GM18868 (cell line): ENCODE results near the gene CD8A.
"Not testable (repeated sequence)": the region's sequence is repeated elsewhere in the genome, so short reads cannot be mapped to it uniquely, and the experiment has no call there.

Source experiments
- ATAC-seq: cut with Tn5 transposase; IDR thresholded peaks from one replicate; pipeline ENCODE4 v1.9.1; 2021; ENCODE audit warnings: mild to moderate bottlenecking, moderate library complexity; ENCODE audit not compliant: unreplicated experiment

The CD8A gene

DNA sequence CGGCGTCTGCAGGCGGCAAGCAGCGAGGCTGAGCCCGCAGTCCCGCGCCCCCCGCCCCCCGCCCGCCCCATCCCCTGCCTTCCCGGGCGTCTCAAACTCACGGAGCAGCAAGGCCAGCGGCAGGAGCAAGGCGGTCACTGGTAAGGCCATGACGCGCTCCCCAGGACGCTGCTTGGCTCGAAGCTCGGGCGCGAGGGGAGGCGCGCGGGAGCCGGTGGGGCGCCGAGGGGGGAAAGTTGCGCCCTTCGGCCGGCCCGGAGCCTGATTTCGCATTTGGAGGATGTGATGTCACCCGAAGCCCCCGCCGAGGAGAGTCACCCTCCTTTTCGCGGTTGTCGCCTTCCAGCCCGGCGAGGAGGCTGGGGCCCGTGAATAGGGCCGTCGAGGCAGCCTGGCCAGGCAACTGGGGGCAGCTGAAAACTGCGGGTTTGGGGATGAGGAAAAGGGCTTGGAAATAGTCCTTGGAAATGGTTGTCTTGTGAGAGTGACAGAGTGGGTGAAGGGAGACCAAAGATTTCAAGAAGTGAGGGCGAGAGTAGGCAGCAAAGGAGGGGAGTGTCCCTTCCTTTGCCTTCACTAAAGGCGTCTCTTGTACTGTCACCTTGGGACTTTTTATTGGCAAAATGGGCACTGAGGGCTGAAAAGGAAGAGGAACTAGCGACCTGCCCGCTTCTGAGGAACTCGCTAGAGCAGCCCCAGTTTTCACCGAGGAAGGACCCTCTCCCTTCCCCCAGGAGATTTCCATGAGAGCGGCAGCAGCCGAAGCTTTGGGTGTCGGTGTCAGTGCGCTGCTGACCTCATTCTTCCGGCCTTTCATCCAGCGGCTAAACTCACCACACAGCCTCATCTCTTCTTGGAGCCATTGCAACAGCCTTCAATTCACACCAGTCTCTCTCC is at the start of gene CD8A:
CD8A (minus strand) TSS at position 238 of the 897 bp plus-strand sequence; CDS start at position 150, 88 bp downstream.
- ATAC-seq: no peak

DNA sequence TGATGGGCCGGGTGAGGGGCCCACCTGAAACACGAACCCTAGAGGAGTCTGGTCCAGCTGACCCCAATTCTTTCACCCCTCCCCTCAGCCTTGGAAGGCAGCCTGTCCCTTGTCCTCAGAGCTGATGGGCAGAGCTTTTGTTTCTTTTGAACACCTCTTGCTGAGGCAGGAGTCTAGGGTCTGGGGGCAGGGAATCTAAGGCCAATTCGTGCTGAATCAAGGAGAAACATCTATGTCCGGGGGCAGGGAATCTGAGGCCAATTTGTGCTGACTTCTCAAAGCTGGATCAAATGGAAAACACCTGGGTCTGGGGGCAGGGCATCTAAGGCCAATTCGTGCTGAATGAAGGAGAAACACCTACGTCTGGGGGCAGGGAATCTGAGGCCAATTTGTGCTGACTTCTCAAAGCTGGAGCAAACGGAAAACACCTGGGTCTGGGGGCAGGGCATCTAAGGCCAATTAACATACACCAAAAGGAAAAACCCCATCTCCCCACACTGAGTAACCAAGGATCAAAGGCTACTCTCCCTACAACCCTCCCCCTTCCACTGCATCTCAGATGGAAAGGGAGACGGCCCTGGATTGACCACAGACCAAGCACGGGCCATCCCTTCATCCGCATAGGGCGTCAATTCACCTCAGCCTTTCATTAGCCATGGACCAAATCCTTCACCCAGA is 49.3 kb upstream of the CD8A start:
- not testable (repeated sequence) for ATAC-seq

DNA sequence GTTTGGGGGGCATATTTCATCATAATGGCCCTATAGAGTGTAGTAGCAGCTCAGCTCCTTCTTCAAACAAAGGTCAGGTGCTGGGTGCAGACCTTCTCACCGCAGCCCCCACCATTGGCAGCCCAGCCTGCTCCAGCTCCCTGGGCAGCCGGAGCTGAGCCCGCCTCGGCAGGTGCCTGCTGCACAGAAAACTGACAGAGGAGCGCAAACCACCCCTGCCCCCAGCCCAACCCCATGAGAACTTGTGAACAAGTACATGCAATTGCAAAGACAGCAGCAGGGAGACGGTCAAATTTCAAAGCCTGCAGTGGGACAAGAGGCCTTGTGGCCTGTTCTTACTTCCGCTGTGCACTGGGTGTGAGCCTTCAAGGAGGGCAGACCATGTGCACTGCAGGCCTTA is 48.7 kb upstream of the CD8A start:
- ATAC-seq: not testable (repeated sequence)

DNA sequence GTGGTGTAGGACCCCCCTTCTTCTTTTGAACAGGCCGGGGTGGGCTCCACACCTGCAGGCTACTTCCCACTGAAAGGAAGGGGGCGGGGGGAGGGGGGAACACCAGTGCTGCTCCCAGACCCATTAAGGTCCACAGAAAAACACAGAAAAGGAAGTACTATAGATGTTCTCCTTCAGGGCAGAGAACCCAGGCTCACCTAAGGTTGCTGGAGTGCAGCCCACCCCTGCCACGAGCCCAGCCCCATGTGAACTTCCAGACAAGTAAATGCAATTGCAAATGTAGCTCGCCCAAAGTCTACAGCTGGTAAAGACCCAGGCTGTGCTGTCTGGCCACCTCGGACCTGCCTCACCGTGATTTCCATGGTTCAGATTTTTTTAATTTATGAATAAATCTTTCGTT is 47.0 kb upstream of the CD8A start:
- ATAC-seq: not testable (repeated sequence)

DNA sequence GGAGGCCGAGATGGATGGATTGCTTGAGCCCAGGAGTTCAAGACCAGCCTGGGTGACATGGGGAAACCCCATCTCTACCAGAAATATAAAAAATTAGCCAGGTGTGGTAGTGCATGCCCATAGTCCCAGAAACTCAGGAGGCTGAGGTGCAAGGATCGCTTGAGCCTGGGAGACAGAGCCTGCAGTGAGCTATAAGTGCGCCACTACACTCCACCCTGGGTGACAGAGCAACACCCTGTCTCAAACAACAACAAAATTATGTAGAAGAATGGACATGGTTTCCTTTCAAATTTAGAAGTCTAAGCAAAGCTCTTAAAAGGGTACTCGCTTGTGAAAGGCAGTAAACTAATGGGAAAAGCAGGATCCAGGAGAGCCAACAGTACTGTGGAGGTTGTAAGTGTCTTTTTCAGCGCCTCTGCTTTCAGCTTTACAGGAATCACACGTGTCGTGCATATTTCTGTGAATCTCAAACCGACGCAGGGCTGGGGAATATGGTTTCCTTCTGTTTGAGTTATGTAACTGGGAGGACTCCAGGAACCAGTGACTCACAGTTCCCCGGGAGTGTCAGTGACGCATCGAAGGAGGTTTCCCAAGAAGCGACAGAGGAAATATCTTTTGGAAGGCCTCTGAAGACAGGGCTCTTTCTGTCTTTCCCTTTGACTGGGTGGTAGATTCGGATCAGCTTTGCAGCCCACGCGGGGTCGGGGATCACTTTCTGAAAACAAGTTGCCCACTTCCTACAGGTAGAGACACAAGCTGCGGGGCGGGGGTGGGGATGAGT is 46.4 kb upstream of the CD8A start:
- not testable (repeated sequence) for ATAC-seq

DNA sequence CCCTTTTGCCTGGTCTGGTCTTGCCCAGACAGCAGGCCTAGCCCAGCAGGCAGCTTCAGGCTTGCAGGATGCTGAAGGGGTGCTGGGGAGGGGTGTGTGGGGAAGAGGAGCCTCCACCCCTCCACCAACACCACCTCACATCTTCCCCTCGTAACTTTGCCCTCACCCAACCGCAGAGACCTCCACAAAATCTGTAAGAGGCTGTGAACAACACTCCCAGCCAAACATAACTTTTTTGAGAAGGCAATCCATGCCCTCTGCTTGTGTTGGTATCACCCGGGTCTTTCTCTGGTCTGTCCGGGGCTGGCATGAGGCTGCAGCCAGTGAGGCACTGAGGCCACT is 44.8 kb upstream of the CD8A start:
- ATAC-seq: not testable (repeated sequence)

DNA sequence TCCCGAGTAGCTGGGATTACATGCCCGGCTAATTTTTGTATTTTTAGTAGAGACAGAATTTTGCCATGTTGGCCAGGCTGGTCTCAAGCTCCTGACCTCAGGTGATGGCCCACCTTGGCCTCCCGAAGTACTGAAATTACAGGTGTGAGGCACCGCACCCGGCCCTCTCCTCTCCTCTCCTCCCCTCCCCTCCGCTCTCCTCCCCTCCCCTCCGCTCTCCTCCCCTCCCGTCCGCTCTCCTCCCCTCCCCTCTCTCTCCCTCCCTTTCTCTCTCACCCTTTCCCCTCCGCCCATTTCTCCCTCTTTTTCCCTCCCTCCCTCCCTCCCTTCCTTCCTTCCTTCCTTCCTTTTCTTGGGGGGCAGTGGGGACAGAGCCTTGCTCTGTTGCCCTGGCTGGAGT is 42.6 kb upstream of the CD8A start:
- ATAC-seq: no peak

DNA sequence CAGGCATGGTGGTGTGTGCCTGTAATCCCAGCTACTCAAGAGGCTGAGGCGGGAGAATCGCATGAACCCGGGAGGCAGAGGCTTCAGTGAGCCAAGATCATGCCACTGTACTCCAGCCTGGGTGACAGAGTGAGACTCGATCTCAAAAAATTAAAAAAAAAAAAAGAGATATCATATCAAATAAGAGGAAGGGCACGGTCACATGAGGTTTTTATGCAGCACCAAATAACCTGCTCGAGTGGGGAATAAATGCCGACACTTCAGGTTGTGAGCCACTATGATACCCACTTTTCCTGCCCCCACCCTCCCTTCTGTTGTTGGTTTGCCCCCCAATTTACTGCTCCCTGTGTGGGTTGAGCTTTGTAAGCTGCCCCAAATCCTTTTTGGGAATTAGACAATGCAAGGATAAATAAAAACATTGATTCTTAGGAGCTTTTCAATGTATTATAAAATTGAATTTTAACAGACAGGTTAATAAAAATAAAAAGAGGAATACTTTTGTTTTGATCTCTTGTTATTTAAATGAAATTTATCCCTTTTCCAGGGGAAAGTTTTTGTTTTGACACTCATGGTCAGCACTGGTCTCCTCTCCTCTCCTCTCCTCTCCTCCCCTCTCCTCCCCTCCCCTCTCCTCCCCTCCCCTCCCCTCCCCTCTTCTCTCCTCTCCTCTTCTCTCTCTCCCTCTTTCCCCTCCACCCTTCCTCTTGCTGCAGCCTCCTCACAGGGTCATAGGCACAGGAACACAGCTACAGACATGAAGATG is 41.8 kb upstream of the CD8A start:
- no peak for ATAC-seq

DNA sequence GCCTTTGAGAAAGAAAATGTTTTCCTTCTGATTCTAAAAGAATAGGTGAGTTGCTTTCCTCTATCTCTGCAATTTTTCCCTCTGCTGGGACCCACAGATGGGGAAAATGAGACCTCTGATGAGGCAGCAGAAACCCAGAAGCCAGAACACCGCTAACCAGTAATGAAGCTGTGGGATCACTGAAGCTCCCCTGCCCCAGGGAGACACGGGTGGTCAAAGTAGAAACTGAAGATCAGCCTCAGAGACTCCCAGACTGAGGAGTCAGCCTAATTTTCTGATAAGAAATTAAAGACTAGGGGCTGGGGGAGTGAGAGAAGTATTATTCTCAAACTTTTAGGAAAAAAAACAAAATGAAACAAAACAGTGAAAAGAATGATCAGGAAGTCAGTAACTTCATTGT is 40.8 kb upstream of the CD8A start:
- no peak for ATAC-seq

DNA sequence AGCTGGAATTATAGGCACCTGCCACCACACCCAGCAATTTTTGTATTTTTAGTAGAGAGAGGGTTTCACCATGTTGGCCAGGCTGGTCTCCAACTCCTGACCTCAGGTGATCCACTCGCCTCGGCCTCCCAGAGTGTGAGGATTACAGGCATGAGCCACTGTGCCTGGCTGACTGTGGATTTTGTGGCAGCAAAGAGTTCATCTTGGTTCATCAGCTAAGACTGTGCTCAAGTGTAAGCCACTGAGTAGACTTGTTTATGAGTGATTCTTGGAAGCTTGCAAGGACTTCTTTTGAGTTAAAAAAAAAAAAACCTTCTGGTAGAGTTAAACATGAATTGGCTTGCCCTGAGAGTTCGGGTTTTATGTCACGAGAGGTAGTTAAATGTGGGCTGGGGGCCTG is 36.2 kb upstream of the CD8A start:
- no peak for ATAC-seq

DNA sequence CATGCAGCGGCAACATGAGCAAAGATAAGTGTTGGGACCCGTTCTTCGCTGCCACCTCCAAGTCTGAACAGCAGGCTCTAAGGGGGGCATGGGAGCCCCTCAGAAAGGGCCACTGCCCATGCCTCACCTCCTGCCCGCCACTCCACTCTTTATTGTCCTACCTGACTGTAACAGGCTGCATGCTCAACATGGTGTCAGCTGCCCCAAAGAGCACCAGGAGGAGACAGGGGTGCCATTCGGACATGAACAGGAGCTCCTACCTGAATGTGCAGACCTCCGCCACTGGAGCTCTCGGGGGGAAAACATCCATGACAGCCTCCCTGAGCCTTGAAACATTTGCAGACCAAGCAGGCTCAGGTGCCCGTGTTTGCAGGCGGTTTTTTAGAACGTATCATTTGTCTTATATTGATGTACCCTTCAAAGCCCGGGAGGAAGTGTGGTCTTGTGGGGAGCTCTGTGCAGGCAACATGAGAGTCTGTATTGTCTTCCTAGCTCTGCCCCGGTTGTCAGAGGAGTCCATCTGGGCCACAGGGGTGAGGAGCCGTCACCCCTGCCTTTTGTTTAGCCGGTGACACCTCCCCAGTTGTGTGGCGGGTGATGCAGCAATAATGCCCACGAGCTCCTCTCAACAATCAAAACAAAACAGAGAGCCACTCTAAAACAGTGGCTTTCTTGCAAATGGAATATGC is 35.1 kb upstream of the CD8A start:
- no peak for ATAC-seq

DNA sequence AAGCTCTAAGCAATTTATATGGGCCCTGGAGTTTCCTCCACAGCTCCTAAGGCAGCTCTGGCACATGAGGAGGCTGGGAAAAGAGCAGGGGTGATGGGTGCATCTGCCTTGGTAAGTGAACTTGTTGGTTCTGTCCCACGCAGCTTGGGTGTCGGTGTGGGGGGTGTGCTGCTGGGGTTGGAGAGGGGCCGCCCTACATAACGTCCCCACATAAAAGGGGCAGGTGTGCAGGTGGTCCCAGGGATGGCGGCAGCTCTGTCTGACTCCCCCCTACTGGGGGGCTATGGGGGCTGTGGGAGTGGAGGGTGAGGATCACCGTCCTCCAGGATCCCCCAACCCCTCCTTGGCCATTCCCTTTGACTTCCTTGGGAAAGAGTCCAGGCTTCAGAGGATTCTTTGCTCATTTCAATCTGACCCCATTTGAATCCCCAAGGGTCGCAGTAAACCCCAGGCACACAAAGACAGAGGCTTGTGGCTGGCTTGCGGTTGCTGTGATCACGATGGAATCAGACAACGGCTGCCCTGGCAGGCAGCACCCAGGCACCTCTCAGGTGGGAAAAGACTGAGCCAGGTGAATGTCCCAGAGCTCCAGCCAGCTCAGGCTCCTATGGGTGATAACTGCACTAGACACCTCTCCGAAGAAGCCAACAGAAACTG is 34.5 kb upstream of the CD8A start:
- ATAC-seq: no peak

DNA sequence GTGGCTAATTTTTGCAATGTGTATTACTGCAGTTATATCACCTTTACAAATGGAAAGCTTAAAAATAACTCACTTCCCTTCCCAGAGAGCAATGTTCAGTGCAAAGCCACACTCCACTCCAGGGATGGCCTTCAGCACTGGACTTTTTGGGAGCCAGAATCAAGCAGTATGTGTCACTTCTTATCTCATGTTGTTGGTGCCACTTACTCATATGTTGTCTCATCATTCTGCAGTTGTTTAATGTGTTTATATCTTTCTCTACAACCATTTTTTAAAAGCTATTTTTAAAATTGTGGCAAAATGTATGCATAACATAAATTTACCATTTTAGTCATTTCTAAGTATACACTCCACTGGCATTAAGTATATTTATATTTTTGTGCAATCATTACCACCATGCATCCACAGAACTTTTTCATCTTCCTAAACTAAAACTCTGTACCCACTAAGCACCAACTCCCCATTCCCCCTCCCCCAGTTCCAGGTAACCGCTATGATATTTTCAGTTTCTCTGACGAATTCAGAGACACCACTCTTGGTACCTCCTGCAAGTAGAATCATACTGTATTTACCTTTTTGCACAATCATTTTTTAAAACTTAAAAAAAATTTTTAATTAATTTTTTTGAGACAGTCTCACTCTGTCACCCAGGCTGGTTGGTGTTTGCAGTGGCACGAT is 32.1 kb upstream of the CD8A start:
- no peak for ATAC-seq

DNA sequence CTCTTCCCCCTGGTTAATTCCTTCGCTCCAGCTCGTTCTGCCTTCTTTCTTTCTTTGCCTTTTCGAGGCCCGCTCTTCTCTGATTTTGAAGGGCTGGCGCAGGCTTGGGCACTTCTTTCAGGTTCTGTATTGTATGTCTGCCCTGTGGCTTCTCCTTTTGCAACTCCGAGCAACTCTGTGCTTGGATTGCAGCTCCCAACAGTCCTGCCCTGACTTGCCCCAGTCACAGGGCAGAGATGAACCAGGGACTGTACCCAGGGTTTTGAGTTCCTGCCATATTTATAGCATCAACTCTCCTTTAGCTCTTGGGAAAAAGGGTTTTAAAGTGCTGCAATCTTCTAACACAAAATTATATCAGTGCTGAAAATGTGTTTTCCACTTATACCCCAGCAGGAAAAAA is 31.1 kb upstream of the CD8A start:
- ATAC-seq: no peak

DNA sequence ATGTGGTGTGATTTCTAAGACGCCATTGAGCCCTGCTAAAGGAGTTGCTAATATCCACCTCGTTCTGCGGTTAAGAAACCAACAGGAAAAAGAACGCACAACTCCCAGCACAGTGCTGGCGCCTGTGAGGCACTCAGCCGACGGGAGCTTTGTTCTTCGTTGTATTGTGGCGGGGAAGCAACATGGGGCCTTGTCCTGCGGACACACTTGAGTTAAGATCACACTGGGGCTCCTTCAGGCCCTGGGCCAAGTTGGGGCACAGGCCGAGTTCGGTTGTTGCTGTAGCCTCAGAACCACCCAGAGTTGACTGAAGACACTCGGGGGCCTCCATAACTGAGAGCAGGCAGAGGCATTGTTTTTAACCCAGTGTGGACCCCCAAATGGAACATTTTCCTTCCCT is 30.6 kb upstream of the CD8A start:
- ATAC-seq: no peak

DNA sequence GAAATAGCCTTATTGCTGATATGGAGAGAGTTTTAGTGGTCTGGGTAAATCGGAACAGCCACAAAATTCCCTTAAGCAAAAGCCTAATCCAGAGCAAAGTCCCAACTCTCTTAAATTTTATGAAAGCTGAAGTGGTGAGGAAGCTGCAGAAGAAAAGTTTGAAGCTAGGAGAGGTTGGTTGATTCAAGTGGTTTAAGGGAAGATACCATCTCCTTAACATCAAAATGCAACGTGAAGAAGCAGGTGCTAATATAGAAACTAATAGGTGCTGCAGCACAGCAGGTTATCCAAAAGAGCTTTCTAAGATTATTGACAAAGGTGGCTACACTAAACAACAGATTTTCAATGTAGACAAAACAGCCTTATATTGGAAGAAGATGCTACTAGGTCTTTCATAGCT is 28.2 kb upstream of the CD8A start:
- ATAC-seq: no peak

DNA sequence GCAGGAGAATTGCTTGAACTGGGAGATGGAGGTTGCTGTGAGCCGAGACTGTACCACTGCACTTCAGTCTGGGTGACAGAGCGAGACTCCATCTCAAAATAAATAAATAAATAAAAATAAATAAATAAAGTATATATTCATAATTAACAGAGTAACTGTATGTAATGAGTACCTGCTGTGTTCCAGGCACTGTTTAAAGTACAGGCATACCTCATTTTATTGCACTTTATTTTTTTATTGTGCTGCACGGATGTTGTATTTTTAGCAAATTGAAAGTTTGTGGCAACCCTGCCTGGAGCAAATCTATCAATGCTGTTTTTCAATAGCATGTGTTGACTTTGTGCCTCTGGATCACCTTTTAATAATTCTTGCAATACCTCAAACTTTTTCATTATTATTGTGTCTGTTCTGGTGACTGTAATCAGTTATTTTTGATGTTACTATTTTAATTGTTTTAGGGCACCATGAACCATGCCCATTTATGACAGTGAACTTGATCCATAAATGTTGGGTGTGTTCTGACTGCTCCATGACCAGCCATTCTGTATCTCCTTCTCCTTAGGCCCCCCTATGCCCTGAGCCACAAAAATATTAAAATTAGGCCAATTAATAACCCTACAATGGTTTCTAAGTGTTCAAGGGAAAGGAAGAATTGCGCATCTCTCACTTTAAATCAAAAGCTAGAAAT is 27.5 kb upstream of the CD8A start:
- ATAC-seq: no peak

DNA sequence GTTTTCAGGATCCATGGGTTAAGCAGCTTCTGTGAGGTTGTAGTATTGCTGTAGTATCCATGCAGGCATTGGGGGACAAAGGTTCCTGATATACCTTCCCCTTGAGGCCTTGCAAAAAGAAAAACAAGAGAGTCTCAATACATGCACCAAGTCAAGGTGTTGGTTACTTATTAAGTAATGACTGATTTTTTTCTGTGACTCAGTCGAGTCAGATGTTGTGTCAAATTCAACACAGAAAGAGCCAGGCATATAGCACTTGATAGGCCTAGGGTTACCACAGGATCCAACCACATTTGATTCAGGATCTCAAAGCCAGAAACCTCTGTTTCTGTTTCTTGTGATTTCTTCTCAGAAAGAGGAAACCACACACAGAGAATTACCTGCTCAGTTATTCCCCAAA is 24.9 kb upstream of the CD8A start:
- ATAC-seq: no peak
